ENCODE results near the gene PXDC1.

DNA sequence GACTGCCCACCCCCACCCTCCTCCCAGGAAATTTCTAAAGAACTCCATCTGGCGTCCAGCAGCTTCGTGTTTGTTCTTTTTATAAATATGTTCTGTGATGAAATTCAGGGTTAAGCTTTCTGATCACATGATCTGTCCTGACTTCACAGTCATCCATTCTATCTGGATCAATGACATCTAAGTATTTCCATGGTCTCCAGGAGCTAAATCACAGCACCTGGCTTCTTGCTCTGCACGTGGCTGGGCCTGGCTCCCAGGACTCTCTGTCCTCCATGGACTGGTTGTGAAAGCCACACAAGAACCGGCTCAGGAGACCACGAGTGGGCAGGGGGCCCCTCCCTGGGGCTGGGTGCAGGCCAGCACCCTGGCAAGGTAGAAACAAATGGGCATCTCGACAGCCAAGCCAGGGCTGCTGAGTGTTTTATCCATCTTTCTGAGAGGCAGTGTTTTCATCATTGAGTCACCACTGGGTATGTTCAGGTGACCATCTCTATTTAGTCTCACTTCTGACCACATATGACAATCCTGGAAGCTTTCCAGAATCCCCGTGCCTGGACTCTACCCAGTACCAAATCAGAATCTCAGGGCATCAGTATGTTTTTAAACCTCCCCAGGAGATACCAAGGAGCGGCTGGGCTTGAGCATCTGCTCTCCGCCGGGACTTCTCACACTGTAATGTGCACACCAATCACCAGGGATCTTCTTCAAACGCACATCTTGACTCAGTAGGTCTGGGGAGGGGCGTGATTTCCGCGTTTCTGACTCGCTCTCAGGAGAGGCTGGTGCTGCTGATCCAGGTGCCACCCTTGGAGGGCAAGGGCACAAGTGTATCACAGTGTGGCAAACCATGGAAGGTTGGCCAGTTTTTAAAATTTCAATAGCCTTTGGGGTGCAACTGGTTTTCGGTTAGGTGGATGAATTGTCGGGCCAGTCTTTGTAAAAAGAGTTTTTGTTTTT lies 31.6 kb upstream of the PXDC1 start:
- TF ChIP-seq POLR2A (IDR thresholded peaks at IDR 0.05) (no peak), EP300 (IDR thresholded peaks at IDR 0.05) (no peak), POLR2AphosphoS5 (IDR thresholded peaks at IDR 0.05) (no peak)
